ENCODE measurements around the gene NT5DC3.

Gene NT5DC3

DNA sequence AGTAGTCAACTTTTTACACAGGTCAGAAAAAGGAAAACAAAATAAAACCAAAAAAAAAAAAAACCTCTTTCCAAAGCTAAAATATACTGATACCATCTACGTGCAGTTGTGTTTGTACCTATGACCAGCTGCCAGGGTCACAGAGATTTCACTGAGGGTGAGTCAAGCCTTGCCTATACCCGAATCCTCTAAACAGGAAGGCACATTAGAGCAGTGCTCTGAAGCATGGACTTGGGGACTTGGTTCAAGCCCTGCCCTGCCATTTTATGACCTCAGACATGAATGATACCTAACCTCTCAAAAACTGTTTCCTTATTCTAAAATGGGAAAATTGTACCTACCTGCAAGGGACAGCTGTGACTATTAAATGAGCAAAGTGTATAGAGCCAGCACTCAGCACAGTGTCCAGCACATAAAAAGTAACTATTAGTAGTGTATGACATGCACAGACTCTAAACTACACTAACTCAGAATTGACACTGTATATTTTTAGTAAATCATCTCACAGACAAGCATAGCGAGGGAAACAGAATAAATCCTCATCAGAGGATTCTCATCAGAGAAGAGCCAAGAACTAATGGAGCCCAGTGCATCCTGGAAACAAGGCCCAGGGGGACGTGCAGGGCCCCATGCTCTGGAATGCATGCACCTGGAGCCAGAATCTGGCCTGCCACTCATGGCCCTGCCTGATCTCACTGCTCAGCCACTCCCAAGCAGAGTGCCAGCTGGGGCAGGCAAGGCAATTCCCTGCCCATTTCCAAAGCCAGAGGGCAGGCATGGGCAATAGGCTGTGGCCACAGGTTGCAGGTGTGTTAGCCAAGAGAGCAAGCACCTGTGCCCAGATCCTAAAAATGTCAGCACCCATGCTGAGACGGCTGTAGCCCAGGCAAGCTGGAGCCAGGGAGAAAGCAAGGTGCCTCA lies 57.0 kb downstream of the NT5DC3 start:
- Histone ChIP-seq H3K9ac (ENCODE audit: low read length) (no peak overlapping the region), H3K4me2 (ENCODE audit: low read length) (no peak overlapping the region), H3K4me1 (ENCODE audit: insufficient read depth, low read length, severe bottlenecking) (no peaks in the 10 kb centered on the region), H3F3A (ENCODE audit: insufficient read depth, low read length) (no peaks in the 10 kb centered on the region), H3K4me3 (ENCODE audit: low read depth, low read length, poor library complexity, severe bottlenecking) (no peak overlapping the region), H2AFZ (ENCODE audit: low read length) (no peak overlapping the region), H3K79me2 (ENCODE audit: insufficient read depth, low read length) (no peaks in the 10 kb centered on the region), H4K20me1 (ENCODE audit: insufficient read depth, low read length) (no peaks in the 10 kb centered on the region), H3K9me2 (ENCODE audit: low read depth, low read length) (no peaks in the 10 kb centered on the region), H3K27ac (ENCODE audit: low read depth, low read length, poor library complexity, severe bottlenecking) (no peak overlapping the region), H3K27me3 (ENCODE audit: insufficient read depth, low read length) (no peaks in the 10 kb centered on the region), H3K36me3 (ENCODE audit: insufficient read depth, low read length) (no peaks in the 10 kb centered on the region), H3K9me3 (ENCODE audit: low read length) (no peaks in the 10 kb centered on the region)
- TF ChIP-seq EZH2 (IDR thresholded peaks at IDR 0.05; ENCODE audit: borderline replicate concordance, low read length), result no peak
- TF ChIP-seq, protein P1, sequence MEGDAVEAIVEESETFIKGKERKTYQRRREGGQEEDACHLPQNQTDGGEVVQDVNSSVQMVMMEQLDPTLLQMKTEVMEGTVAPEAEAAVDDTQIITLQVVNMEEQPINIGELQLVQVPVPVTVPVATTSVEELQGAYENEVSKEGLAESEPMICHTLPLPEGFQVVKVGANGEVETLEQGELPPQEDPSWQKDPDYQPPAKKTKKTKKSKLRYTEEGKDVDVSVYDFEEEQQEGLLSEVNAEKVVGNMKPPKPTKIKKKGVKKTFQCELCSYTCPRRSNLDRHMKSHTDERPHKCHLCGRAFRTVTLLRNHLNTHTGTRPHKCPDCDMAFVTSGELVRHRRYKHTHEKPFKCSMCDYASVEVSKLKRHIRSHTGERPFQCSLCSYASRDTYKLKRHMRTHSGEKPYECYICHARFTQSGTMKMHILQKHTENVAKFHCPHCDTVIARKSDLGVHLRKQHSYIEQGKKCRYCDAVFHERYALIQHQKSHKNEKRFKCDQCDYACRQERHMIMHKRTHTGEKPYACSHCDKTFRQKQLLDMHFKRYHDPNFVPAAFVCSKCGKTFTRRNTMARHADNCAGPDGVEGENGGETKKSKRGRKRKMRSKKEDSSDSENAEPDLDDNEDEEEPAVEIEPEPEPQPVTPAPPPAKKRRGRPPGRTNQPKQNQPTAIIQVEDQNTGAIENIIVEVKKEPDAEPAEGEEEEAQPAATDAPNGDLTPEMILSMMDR (IDR thresholded peaks at IDR 0.05; ENCODE audit: low read length), result no peak

DNA sequence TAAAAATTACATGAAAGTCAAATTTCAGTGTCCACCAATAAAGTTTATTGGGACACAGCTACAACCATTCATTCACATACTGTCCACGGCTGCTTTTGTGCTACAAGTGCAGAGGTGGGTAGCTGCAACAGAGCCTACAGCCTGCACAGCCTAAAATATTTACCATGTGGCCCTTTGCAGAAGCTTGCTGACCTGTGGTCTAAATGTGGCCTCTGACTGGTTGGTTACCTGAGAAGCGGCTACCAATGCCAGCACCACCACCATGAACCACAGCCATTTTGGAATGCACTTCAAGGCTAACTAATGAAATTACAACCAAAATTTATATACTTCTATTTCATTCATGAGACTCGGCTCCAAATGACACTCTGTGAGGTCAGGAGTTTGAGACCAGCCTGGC lies 58.6 kb downstream of the NT5DC3 start:
- H4K20me1 ChIP-seq (ENCODE audit: insufficient read depth, low read length), result no peaks in the 10 kb centered on the region
- TF ChIP-seq, protein P1 (IDR thresholded peaks at IDR 0.05; ENCODE audit: low read length), result no peak
- TF ChIP-seq EZH2 (IDR thresholded peaks at IDR 0.05; ENCODE audit: borderline replicate concordance, low read length), result no peak

GRCh38 chr12:103780992-103781391 lies 60.0 kb downstream of the NT5DC3 start:
- TF ChIP-seq EZH2 (IDR thresholded peaks at IDR 0.05; ENCODE audit: borderline replicate concordance, low read length), result no peak
- TF ChIP-seq, protein P1 (IDR thresholded peaks at IDR 0.05; ENCODE audit: low read length), result no peak

More for the DNA sequence above, 58.6 kb downstream of the NT5DC3 start:
- H3K9me3 ChIP-seq (ENCODE audit: low read length), result no peaks in the 10 kb centered on the region
- no peak overlapping the region for H3K9ac ChIP-seq (ENCODE audit: low read length)
- H2AFZ ChIP-seq (ENCODE audit: low read length), result no peak overlapping the region
- H3K79me2 ChIP-seq (ENCODE audit: insufficient read depth, low read length), result no peaks in the 10 kb centered on the region
- no peaks in the 10 kb centered on the region for H3K4me1 ChIP-seq (ENCODE audit: insufficient read depth, low read length, severe bottlenecking)
- H3K27me3 ChIP-seq (ENCODE audit: insufficient read depth, low read length), result no peaks in the 10 kb centered on the region
- no peak overlapping the region for H3K27ac ChIP-seq (ENCODE audit: low read depth, low read length, poor library complexity, severe bottlenecking)
- no peak overlapping the region for H3K4me2 ChIP-seq (ENCODE audit: low read length)
- no peaks in the 10 kb centered on the region for H3K9me2 ChIP-seq (ENCODE audit: low read depth, low read length)
- no peaks in the 10 kb centered on the region for H3F3A ChIP-seq (ENCODE audit: insufficient read depth, low read length)
- no peak overlapping the region for H3K4me3 ChIP-seq (ENCODE audit: low read depth, low read length, poor library complexity, severe bottlenecking)
- no peaks in the 10 kb centered on the region for H3K36me3 ChIP-seq (ENCODE audit: insufficient read depth, low read length)

More at GRCh38 chr12:103780992-103781391, 60.0 kb downstream of the NT5DC3 start:
- Histone ChIP-seq H3F3A (ENCODE audit: insufficient read depth, low read length) (no peaks in the 10 kb centered on the region), H3K4me2 (ENCODE audit: low read length) (no peak overlapping the region), H3K4me1 (ENCODE audit: insufficient read depth, low read length, severe bottlenecking) (no peaks in the 10 kb centered on the region), H4K20me1 (ENCODE audit: insufficient read depth, low read length) (no peaks in the 10 kb centered on the region), H3K4me3 (ENCODE audit: low read depth, low read length, poor library complexity, severe bottlenecking) (no peak overlapping the region), H3K27me3 (ENCODE audit: insufficient read depth, low read length) (no peaks in the 10 kb centered on the region), H3K9ac (ENCODE audit: low read length) (no peak overlapping the region), H3K27ac (ENCODE audit: low read depth, low read length, poor library complexity, severe bottlenecking) (no peak overlapping the region), H3K9me2 (ENCODE audit: low read depth, low read length) (no peaks in the 10 kb centered on the region), H3K36me3 (ENCODE audit: insufficient read depth, low read length) (no peaks in the 10 kb centered on the region), H3K9me3 (ENCODE audit: low read length) (no peaks in the 10 kb centered on the region), H3K79me2 (ENCODE audit: insufficient read depth, low read length) (no peaks in the 10 kb centered on the region), H2AFZ (ENCODE audit: low read length) (no peak overlapping the region)

All from OCI-LY1 (cell line).